GM12878 (cell line): Measurements from ENCODE around the gene ZBTB48. TPM values are rescaled to one million over a fixed set of nuclear protein-coding genes. Genes with fewer than 3 reads are reported as not detected.

Experiments used
- ATF3 ChIP-seq: IDR thresholded peaks from 2 replicates; pipeline ENCODE4 v1.6.1; 2011; ENCODE audit warnings: low read depth, mild to moderate bottlenecking, low read length, moderate library complexity, borderline replicate concordance; ENCODE audit errors: extremely low read depth
- BMI1 ChIP-seq: fragments of 450-650 bp; IDR thresholded peaks from 2 replicates; pipeline ENCODE4 v1.6.1; 2016; ENCODE audit warnings: mild to moderate bottlenecking, moderate library complexity, borderline replicate concordance
- ETV6 ChIP-seq, 2 experiments: fragments of 450-650 bp in 1 of 2; IDR thresholded peaks in 1 of 2; conservative IDR thresholded peaks in 1 of 2; 2 replicates each; pipeline ENCODE4 v1.6.1; 2014; ENCODE audit warnings: antibody characterized with exemption in 1 of 2, borderline replicate concordance in 1 of 2, low read depth in 1 of 2, mild to moderate bottlenecking in 1 of 2, moderate library complexity in 1 of 2
- FOXK2 ChIP-seq: fragments of 450-650 bp; IDR thresholded peaks from 2 replicates; pipeline ENCODE4 v1.6.1; 2017; ENCODE audit warnings: mild to moderate bottlenecking, moderate library complexity
- GATAD2B ChIP-seq: fragments of 450-650 bp; conservative IDR thresholded peaks from 2 replicates; pipeline ENCODE4 v1.6.1; 2017; ENCODE audit warnings: low read depth, mild to moderate bottlenecking, moderate library complexity
- JUND ChIP-seq: IDR thresholded peaks from 2 replicates; pipeline ENCODE4 v1.6.1; 2012; ENCODE audit warnings: low read depth, mild to moderate bottlenecking, low read length, improper control_type of control experiment, moderate library complexity
- MLLT1 ChIP-seq: fragments of 450-650 bp; IDR thresholded peaks from 2 replicates; pipeline ENCODE4 v1.6.1; 2016; ENCODE audit warnings: mild to moderate bottlenecking
- MTA2 ChIP-seq: fragments of 450-650 bp; IDR thresholded peaks from 2 replicates; pipeline ENCODE4 v1.6.1; 2016; ENCODE audit warnings: low read depth, mild to moderate bottlenecking, moderate library complexity
- NFIC ChIP-seq: IDR thresholded peaks from 2 replicates; pipeline ENCODE4 v1.6.1; 2012; ENCODE audit warnings: low read depth, mild to moderate bottlenecking, inconsistent platforms, low read length, moderate library complexity
- NKRF ChIP-seq: fragments of 450-650 bp; conservative IDR thresholded peaks from 2 replicates; pipeline ENCODE4 v1.6.1; 2017; ENCODE audit warnings: mild to moderate bottlenecking, moderate library complexity
- NR2F1 ChIP-seq: fragments of 450-650 bp; conservative IDR thresholded peaks from 2 replicates; pipeline ENCODE4 v1.6.1; 2017; ENCODE audit warnings: mild to moderate bottlenecking
- RB1 ChIP-seq: fragments of 450-650 bp; formaldehyde crosslinking; IDR thresholded peaks from 2 replicates; pipeline ENCODE4 v1.6.1; 2017; ENCODE audit warnings: mild to moderate bottlenecking, borderline replicate concordance
- SP1 ChIP-seq: IDR thresholded peaks from one replicate; pipeline ENCODE4 v1.6.1; 2011; ENCODE audit warnings: low read depth, low read length
- SREBF2 ChIP-seq: IDR thresholded peaks from 2 replicates; pipeline ENCODE4 v1.6.1; 2012; ENCODE audit warnings: mild to moderate bottlenecking, low read length
- STAT3 ChIP-seq: IDR thresholded peaks from 2 replicates; pipeline ENCODE4 v1.6.1; 2011; ENCODE audit warnings: low read depth, low read length, improper control_type of control experiment
- USF1 ChIP-seq: IDR thresholded peaks from 2 replicates; pipeline ENCODE4 v1.6.1; 2011; ENCODE audit warnings: borderline replicate concordance, low read depth, mild to moderate bottlenecking, moderate library complexity, mixed read lengths, low read length; ENCODE audit not compliant: insufficient read depth; ENCODE audit errors: extremely low read length
- ZSCAN29 ChIP-seq: fragments of 450-650 bp; IDR thresholded peaks from 2 replicates; pipeline ENCODE4 v1.6.1; 2017; ENCODE audit warnings: mild to moderate bottlenecking, moderate library complexity
- polyA plus RNA-seq, 11 experiments: library from polyadenylated mRNA; depleted of rRNA in 4 of 11; unstranded in 6 of 11; stranded (reverse) in 5 of 11; fragments of >200 nt; fragmentation: Nextera tagmentation in 4 of 11; fragmentation: Illumina TruSeq in 1 of 11; extraction: Ambion mirVana in 4 of 11; extraction: Trizol in 1 of 11; gene quantifications; 1 replicate in 1 of 11; 2 replicates in 10 of 11; pipeline versions ENCODE4 v1.2.1 to v1.2.3, GENCODE V29; 2011 to 2016; ENCODE audit warnings: inconsistent platforms in 2 of 11, missing spikeins in 2 of 11, low read depth in 1 of 11
- total RNA-seq, 4 experiments: library from RNA; depleted of rRNA in 3 of 4; stranded (reverse); fragments of >200 nt in 3 of 4; fragmentation: Illumina TruSeq in 1 of 4; extraction: Trizol in 1 of 4; gene quantifications; 2 replicates each; pipeline versions ENCODE4 v1.2.1 to v1.2.3, GENCODE V29; 2013 to 2021

The ZBTB48 gene
- total and polyA plus RNA-seq, 10 of the 15 experiments (the other 5 are each of a cell fraction or from before 2014, with no cell fraction given) = 1.00 to 25.3 (median 16.7) TPM

- TF ChIP-seq FOXK2 (peak; percentile 54), NKRF (peak; percentile 53; the same call in 1 of the 2 replicates), SP1 (no peak), NR2F1 (0 out of 2 replicates have a peak, but pooled peaks have one; percentile 34), ZSCAN29 (no peak), NFIC (no peak), JUND (no peak), BMI1 (0 out of 2 replicates have a peak, but pooled peaks have one; percentile 20), STAT3 (no peak), USF1 (no peak), RB1 (no peak), ETV6 (conservative IDR thresholded peaks at IDR 0.05 in 1 of 2, IDR thresholded peaks at IDR 0.05 in 1 of 2; ENCODE audit: borderline replicate concordance in 1 of 2, low read depth in 1 of 2) (no peak), MTA2 (peak; percentile 19; the same call in 1 of the 2 replicates), MLLT1 (no peak), GATAD2B (no peak), ATF3 (no peak), SREBF2 (no peak)
These were observed 2.6 kb downstream of the ZBTB48 start (continued) for GRCh38 chr1:6582370-6582769.
